Activated gamma-delta T cell (primary cell): ENCODE results near the gene MVK.

Experiments
- DNase-seq: peaks from one replicate; lab custom pipeline; 2025; lab: John Stamatoyannopoulos, UW

The MVK gene

DNA sequence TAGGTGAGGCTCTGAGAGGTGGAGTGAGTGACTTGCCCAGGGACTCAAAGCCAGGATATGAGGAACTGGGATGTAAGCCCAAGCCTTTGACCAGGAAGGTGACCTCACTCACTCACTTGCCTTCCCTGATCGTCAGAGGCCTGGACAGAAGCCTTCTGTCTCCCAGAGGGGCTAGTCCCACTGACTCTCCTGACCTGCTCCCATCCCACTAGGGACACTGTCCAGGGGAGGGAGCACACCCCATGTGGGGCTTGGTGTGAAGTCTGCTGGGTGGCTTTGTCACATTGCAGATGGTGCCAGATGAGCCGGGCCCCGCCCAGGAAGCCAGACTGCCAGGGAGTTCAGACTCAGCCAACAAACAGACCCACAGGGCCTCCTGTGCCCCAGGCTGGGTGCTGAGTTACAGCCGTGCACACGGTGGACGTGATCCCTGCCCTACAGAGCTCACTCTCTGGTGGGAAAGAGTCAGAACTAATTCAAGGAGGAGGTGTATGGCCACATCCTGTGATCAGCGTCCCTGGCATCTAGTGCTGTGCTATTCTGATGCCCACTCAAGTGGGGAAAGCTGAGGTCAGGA is 28.6 kb upstream of the MVK start:
- DNase-seq: peak; percentile 32

DNA sequence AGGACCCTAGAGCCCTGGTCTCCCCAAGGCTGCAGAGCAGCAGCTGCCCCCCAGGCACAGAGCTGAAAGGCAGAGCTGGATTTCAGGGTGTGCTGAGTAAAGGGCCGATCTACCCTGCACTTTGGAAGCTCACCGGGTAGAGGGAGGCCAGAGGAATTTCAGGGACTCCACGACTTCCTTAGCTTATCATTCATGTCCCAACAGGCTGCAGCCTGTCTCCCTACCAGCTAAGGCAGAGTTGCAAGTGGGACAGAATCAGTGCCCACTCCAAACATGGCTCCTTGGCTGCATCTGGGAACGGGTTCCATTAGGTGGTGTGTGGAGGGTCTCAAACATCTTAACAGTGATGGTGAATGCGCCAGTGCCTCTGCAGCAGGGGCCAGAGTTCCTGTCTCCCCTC is 27.8 kb upstream of the MVK start:
- no peak for DNase-seq

DNA sequence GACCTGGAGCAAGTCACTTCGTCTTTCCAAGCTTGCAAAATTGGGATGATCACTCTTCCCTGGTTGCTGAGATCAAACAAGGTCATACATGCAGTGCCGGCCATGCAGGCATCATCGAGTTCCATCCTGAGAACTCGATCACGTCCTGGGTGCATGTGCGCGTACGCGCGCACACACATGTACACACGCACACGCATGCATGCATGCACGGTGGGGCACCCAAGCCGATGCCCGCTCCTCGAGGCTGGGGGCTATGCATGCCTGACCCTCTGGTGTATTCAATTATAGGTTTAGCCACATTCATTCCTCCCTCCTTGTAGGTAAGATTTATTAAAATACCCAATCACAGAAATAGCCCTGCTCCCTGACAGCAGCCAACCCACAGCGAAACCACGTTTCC is 26.3 kb upstream of the MVK start:
- DNase-seq: no peak

DNA sequence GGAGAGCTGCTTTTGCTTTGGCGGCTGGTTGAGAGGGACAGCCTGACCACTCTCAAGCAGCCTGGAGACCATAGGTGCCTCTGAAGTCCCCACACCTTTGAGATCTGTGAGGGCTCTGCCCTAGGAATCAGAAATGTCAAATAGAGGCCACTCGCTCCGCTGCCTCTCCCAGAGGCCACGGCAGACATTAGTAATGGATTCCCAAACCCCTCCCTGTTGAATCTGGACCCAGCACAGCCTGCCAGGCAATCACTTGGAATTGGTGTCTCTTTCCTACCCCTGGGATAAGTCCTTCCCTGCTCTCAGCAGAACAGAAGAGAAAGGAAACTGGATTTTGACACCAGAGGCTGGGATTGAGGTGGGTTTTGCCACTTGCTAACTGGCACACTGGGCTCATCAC is 25.3 kb upstream of the MVK start:
- DNase-seq: no peak

DNA sequence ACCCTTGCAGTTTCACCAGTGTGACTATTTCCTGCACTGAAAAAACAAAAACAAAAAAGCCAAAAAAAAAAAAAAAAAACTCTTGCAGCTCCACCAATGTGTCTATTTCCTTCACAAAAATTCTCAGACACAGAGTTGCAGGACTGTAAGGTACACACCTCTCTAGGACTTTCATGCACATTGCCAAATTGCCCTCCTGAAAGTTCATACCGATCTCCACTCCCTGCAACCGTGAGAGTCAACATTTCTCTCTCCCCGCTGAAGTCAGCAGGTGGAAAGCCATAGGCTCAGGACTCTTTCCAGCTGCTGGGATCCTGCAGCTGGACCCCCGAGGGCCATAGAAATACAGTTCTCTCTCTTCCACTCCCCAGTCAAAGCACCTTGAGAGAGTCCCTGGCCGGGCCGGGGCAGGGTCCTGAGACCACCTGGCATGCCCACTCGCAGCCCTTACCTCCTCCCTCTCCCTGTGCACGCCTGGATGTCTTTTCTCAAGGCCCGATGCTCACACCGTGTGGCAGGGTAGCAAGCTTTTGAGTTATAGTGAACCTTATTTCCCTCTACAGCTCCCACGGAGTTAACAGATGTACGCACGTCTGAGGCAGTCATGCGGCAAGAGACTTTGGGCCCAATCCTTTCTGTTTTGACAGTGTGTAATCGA is 23.9 kb upstream of the MVK start:
- no peak for DNase-seq

DNA sequence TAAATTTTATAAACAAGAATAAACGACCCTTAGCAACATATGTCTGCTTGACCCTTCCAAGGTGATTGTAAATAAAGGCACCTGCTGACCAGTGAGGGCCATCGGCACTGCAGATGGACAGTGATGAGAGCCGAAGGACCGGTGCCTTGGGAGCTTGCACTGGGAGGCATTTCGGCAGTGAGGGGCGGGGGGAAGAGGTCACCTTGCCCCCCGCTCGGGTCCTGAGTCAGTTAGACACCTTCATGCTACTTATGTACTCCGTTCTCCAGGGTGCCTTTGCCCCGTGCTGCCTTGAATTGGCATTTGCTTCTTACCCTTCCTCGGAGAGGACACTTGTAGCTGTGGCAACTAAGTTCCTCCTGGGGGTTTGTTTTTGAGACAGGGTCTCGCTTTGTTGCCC is 23.3 kb upstream of the MVK start:
- DNase-seq: no peak

DNA sequence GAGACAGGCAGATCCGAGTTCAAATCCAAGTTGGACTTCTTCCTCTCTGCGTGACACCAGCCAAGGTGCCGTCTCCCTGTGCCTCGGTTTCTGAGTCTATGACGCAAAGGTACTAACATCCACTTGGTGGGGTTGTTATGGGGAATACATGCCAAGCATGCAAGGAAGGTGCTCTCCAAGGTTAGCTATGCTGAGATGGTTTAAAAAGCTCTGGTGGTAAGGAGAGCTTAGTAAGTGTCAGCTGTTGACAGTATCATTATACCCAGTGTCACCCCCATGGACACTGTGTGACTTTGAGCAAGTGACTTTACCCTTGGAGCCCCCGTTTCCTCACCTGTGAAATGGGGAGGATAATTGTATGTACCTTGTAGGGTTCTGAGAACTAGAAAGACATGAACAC is 22.5 kb upstream of the MVK start:
- DNase-seq: no peak

DNA sequence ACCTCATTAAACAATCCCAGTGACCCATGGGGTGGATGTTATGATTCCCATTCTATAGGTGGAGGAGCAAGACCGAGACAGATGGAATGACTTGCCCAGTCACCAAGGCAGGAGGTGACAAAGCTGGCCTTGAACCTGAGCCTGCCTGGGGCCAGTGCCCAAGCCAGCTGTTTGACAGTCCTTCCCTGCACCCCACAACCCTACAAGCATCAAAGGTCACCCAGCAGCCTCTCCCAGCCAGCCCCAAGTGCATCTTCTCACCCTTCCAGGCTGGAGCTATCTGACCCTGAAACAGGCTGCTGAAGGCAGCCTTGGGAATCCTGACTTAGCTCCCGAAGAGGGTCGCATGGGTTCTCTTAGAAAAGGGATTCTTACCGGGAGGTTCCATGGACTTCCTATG is 20.6 kb upstream of the MVK start:
- no peak for DNase-seq

DNA sequence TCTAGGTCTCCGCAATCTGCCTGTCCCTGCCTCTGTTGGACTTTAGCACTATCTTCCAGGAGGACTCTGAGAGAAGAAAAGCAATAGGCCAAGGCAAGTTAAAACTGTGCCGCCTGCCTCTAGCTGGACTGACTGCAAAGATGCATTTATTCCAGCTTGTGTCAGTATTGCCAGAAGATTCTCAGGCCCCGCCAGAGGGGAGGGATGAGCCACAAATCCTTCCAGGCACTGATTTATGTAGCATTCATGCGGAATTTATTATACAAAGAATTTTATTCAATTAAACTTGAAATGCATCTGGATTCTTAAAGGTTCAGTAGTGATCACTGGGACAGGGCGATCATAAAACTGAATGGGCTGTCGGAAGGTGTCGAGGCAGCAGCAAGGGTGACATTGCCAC is 20.1 kb upstream of the MVK start:
- no peak for DNase-seq

DNA sequence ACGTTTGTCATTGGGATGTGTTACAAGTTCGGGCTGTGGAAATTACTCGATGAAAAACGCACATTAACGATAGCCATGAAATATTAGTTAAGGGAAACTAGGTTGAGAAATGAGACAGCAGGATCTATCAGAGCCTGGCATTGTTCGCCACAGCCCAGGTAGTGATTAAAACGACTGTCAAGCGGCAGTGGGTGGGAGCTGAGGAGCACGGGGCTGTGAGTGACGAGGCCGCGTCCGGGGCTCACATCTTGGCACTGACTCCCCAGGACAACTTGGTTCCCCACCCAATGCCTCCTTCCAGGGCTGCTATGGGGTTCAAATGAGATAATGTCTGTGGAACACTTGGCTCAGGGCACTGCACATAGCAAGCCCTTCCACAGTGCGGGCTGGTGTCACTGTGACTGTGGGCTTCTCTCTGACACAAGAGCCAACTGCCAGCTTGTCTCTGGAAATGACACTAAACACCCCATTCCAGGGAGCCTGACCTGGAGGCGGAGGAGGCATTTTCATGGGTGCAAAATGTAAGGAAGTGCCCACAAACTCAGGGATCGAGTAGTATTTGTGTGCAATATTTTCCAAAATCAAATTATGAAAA is 19.6 kb upstream of the MVK start:
- DNase-seq: no peak

DNA sequence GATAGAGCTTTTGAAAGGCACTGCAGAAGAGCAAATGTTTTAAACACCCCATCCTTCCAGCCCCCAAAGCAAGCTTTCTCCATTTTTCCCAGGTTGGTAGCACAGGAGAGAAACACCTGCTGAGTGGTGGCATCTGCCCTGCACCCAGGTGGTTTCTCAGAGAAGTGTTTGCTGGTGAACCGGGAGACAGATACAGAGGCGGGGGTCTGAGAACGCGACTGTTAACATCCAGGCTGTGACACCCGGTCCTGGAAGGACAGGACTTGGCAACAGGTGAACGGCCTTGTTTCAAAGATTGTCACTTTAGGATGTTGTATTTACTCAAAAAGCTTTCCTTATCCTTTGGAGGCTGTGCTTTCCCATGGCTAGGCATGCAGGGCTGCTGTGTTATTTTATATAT is 18.8 kb upstream of the MVK start:
- DNase-seq: no peak

DNA sequence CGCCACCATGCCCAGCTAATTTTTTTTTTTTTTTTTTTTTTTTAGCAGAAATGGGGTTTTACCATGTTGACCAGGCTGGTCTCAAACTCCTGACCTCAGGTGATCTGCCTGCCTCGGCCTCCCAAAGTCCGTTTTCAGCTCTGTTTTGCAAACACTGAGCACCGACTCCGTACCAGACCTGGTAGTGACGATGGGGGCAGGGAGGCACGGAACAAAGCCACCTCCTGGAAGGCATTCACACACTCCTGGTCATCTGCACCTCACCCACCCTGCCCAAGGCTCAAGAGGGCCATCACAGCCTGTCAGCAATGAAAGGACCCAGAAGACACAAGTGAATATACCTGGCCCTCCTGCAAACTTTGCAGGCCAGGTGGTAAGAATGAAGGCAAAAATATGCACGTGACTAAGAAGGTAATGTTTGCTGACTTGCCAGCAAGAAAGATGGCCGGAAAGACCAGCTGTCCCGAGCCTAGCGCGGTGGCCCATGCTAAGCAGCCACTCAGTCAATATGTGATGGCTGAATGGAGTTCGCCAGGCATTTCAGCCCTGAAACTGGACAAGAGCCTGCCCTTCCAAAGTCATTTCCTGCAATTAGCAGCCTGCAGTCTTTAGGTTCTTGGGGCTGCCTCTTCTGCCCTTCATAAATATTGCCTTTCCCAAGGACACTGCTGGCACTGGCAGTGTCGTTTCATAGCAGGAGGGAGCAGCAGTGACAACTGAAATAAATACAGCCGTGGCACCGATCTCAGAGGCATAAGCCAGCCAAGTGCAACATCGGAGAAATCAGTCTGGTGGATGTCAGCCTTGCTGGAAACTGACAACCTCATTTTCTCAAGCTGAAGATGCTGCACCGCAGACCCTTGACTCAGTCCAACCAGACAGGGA is 17.9 kb upstream of the MVK start:
- DNase-seq: no peak

DNA sequence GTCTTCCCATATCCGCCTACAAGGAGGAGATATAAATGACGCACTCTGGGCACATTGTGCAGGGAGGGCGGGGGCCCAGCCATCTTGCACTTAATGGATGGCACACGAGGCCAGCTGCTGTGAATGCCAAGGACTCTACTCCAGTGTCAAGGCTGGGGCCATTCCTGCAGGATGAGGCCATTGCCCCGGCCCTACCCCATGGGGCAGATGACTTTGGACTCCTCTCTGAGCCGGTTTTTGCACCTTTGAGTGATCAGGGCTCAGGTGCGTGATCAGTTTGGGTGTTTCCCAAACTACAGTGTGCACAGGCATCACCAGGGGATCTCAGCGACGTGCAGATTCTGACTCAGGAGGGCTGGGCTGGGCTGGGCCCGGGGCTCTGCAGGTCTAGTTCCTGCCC is 16.4 kb upstream of the MVK start:
- DNase-seq: no peak

DNA sequence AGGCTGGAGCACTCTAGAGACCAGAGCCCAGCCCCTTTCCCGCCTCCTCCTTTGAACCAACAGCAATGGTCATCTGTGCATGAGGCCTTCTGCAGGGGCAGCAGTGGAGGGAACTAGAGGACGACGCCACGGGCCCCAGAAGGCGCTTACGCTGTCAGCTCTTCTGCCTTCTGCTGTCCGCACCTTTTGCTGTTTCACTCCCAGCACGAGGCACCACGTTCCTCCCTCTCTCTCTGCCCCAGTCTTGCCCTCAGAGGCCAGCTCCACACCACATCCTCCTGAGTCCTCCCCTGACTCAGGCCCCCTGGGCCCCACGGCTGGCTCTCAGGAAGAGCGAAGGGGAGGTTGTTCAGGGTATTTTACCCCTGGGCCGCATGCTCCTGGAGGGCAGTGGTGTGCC is 15.8 kb upstream of the MVK start:
- no peak for DNase-seq

DNA sequence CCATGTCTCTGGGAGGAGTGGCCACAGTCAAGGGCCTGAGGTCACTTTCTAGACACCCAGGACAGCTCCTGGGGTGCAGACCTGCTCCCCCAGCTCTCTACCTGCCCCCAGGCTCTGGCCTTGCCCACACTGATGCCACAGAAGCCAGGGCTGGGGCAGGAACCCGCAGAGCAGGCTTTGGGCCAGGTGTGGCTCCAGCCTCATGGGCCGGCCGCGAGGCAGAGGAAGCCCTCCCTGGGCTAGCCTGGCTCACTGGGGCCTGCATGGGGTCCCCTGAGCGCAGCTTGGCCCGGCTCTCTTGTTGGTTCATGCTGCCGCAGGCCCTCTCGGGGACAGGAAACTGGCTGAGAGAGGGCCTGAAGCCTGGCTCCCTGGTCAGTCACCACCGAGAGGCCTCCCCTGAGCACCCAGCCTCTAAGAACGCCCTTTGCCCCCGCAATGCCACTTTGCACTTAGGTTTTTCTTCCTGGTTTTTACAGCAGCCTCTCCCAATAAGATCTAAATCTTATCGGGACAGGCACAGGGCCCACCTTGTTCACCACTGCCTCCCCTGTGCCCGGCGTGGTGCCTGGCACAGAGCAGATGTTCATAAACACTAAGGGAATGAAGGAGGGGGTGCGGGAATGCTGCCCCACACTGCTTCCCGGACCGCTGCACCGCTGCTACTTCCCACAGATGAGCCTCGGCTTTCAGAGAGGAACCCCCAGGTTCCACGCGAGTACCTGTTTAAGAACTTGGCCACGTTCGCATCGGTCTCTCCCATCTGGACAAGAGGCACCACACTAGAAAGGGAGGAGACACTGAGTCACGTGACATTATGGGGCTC is 15.0 kb upstream of the MVK start:
- no peak for DNase-seq

DNA sequence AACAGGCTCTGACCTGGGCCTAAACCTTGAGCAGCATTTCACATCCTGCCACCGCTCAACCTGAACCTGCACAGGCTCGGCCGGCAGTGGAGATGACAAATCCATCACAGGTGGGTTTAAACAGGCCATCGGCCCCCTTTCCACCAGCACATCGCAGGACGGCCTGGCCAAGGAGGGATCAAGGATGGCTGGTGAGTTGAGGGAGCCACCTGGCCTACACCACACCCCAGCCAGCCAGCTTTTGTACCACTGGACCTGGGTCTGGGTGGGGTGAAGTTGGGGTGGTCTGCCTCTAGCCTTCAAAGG is 14.4 kb upstream of the MVK start:
- no peak for DNase-seq

DNA sequence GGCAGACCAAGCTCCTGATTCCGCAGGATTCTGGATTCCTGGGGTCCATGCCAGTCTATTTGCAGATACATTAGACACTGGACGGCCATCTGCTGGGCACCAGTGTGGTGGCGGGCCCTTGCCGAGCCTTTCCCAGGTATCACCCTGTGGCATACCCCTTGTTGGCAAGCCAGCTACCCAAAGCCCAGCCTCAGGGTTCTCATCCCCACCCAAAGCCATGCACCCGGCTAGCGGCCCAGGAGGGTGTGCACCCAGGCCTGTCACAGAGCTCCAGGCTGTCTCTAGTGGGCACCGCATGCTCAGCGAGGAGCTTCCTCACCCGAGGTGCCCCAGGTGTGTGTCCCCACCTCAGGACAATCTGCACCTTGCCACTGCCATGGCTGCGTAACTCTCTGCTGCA is 14.0 kb upstream of the MVK start:
- DNase-seq: no peak

DNA sequence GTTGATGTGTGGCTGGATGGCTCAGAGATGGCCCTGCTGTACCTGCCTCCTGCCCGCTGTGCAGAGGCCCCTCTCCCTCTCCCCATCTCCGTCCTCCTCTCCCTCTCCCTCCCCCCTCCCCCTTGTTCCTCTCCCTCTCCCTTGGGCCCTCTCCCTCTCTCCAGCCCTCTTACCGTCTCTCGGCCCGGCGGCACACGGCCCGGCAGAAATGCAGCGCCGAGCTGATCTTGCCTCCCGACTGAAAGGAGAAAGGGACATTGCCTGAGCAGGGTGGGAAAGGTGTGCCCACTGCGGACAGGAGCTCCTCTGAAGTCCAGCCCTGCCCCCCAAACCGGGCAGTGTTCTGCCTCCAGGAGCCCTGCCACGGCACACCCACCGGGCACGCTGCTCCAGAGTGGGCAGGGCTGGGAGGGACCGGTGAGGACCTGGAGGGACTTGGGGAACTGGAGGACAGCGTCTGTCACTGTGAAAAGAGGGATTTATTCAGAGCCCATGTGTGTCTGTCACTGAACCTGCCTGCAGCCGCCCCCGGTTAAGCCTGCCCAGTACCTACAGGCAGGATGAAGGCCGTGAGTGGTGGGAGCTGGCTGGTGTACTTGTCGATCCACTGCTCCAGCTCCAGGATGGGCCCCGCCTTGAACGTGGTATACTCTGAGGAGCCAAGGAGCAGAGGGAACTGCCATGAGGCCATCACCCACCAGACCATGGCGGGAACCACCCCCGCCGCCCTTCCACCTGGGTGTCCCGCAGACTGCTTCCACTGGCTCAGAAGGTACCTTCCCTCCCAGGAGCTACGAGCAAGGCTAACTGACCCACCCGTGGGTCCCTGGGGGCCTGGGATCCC is 12.5 kb upstream of the MVK start:
- no peak for DNase-seq

DNA sequence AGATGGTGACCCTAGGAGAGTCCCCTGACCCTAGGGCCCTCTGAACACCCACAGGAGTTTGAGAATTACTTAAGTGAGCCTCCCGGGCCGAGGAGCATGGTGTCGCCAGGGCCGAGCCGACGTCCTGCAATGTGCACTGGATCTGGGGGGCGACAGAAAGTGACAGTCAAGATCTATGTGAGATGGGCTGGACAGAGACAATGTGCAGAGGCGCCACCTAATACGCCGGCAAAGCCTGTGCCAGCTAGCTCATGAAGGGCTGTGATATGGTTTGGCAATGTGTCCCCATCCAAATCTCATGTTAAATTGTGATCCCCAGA is 11.9 kb upstream of the MVK start:
- DNase-seq: no peak

DNA sequence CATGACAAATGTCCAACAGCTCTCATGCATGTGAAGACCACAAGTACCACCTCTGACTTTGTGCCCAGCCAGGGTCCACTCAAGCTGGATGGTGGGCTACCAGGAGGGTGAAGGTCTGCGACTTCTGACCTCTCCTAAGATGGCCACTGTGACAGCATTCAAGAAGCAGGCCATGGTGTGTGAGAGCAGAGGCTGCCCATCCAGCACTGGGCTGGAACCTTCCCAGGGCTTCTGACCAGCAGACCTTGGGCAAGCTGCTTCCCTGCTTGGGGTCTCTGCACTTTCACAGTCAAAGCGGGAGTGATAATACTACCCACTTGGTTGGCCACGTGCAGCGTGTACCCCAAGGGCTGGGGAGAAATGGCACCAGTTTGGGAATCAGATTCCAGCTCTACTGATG is 10.7 kb upstream of the MVK start:
- DNase-seq: no peak
